GM21423 (cell line): ENCODE measurements around the gene NCK2.

ENCODE experiments used
- ATAC-seq: cut with Tn5 transposase; IDR thresholded peaks from one replicate; pipeline ENCODE4 v1.9.1; 2021; ENCODE audit warnings: mild to moderate bottlenecking, moderate library complexity; ENCODE audit not compliant: unreplicated experiment

The NCK2 gene

DNA sequence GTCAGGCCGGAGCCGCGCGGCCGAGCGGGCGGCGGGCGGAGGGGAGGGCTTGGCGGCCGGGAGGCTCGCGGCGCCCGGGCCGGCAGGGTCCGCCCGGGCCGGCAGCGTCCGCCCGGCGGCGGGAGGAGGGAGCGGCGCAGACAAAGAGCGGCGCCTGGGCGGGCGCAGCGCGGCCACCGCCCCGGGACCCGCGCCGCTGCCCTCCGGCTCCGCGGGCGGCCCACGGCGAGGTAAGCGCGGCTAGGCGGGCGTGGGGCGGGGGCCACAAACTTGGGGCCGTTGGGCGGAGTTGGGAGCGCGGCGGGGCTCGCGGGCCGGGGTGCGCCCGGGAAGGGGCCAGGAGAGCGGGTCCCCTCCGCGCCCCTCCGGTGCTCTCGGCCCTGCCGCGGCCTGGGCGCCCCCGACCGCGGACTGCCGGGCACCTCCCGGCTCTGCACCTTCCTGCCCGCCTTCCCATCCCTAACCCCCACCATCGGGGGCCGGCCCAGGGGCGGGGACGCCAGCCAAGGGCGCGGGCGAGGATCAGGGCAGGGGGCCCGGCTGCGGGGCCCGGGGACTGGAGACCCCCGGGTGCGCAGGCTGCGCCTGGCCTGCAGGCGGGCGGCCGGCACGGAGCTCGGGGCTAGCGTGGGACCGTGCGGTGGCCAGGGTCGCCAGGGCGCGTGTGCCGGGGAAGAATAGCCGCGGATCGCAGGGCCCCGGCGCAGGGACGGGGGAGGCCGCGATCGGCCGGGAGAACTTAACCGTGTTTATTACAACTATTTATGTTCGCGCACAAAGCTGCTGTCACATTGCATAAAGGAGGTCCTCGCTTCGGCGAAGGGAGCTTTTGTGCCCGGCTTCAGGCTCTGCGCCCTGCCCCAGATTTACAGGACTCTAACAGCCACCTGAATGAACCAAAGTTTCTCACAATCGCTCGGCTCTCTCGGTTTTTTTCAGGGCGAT, at the start of gene NCK2:
TSS of gene NCK2 (plus strand) at position 4 of the 945 bp plus-strand sequence. CDS start 110,152 bp downstream, outside the sequence.
- peak; percentile 9 for ATAC-seq

DNA sequence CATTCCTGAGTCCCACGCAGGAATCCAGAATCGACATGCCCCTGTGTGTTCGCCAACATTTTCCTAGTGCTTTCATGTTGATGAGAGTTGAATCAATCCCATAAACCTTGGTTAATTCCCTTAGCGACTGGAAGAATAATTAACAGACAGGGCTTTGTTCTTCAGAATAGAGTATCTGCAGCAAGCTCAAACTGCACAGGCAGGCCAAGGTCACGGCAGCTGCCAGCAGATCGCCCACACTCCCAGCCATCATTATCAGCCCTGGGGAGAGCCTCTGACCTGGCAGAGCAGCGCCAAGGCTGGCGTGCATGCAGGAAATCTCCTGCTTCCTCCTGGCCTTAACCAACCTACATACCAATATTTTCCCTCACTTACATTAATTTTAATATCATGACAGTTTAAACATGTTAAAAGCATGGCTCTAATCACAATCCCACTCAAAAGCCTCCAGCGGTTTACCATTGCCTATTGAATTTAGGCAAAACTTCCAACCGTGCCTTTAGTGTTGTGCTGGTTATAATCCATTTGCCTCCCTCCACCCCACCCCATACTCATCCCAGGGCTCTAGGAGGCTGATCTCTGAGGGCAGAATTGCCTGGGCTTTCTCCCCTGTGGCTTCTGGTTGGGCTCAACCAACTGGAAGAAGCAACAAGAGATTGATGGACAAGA, 46.8 kb upstream of the NCK2 start:
- ATAC-seq: no peak

DNA sequence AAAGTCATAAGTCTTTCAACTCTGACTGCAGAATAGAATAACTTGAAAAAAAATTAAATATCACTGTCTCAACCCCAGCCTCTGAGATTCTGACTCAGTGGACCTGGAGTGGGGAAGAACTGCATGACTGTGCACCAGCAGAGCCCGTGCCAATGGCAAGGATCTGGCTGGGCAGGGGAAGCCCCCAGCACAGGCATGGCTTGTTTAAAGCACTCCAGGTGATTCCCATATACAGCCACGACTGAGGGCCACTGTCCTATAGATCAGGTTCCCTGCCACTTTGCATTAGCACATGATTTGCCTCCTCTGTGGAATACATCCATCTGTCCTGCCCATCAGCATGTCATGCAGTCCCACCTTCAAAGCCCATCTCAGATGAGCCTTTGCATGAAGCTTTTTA, 45.9 kb upstream of the NCK2 start:
- ATAC-seq: no peak

DNA sequence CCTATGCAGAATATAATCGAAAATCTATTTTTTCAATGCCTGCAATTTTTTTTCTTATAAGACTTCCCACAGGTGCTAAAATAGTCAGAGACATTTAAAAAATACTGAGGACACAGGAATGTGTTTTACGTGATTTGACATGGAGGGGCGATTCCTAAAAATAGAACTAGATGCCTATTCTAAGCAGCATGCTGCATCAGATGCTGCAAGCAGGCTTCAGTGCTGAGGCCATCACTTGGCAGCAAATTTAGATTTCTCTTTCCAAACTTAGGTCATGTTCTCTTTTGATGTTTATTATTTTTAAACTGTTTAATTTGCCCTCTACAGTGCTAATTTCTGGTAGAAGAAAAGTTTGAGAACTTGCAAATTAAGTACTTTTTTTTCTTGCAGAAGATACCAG, 43.7 kb upstream of the NCK2 start:
- no peak for ATAC-seq

DNA sequence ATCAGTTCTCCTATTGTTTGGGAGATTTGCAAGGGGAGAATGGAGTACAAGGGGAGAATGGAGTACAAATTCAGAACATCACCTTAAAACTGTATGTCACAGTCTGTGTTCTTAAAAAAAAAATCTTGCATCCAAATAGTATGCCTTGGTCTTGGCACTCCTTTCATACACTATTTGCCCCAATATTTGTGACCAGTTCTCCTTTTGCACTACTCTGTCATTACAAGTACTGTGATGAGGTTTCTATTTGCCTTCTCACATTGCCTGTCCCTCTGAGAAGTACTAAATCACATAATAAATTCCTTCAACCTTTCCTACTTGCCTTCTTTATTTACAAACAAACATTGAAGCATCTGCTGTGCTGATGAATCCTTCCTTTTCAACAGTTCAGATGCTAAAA, 36.0 kb upstream of the NCK2 start:
- ATAC-seq: no peak

DNA sequence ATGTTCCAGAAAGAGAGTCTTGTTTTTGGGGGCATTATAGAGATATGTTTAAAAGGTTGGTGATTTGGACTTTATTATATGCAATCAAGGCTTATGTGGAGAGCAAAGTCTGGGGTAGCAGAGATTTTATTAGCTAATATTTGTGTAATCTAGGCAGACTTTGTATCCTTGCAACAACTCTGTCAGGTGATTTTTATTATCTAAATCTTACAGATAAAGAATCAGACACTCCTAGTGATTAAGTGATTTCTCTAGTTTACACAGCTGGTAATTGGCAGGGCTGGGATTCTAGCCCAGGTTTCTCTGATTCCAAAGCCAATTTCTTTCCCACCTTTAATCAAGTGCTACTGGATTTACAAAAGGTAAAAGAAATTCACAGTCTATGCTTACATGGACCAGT, 33.3 kb upstream of the NCK2 start:
- ATAC-seq: no peak

DNA sequence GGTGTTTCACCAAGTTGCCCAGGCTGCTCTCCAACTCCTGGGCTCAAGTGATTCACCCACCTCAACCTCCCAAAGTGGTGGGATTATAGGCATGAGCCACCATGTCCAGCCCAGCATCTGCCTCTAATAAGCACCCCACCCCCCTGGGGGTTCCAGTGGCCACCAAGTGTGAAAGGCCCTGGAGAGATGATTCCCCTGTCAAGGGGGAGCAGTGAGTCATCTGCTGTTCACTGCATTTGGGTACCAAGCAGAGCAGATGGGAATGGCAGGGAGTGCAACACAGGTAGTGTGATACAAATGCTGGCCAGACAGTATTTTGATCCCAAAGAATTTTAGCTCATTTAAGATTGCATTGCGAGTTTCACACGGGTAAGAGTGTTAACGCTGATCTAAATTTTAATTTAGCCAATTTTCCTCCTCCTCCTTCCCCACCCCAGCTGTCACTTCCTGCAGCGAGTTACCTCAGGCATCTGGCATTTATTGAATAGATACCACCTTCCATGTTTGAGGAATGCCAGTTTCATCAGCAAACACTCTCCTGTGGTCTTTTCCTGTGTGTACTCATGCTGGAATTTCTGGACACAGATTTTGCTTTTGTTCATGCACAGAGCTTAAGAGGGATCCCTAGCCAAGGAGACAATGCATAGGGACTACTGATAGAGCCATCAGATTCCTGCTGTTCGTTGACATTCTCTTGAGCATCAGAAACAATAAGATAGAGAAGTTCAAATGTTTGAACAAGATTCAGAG, 32.4 kb upstream of the NCK2 start:
- no peak for ATAC-seq

DNA sequence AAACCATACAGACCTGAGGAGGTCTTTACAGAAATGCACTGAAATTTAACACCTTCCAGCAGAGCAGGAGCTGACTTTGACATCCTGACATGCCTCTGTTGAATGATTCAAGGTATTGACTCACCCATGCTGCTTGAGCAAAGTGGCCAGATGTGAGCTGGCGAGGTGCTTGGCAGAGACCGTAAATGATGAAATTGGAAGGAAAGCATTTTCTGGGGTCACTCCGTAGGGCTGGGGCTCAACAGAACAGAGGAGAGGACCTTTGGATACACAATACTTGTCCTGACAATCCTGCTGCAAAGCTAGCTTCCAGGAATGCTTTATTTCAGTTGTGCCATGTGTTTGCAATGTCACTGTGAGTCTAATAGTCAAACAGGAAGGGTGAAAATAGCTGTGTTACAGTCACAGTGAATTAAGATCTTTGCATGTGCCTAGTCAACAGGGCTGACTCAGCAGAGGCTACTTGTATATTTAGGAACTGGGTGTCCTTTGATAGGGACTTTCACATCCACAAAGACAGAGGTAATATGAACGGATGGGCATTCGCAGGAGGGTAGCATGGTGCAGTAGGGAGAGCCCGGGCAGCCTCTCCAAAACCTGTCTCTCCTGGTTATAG, 31.6 kb upstream of the NCK2 start:
- no peak for ATAC-seq

DNA sequence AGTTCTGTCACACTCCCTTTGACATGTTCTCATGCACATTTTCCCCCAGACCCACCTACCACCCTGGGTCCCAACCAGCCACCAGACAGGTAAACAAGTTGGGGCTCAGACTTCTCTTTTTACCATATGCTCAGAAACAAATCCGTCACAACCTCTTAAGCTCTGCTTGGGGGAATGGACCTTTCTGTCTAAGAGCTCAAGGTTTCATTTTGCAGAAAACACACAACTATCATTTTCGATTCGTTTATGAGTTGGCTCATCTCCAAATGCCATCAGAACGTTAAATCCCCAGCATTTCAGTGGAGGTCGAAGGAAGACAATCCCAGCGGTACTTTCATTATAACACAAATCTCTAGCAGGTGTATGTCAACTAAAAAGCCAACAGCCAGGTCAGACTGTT, 30.6 kb upstream of the NCK2 start:
- ATAC-seq: no peak

DNA sequence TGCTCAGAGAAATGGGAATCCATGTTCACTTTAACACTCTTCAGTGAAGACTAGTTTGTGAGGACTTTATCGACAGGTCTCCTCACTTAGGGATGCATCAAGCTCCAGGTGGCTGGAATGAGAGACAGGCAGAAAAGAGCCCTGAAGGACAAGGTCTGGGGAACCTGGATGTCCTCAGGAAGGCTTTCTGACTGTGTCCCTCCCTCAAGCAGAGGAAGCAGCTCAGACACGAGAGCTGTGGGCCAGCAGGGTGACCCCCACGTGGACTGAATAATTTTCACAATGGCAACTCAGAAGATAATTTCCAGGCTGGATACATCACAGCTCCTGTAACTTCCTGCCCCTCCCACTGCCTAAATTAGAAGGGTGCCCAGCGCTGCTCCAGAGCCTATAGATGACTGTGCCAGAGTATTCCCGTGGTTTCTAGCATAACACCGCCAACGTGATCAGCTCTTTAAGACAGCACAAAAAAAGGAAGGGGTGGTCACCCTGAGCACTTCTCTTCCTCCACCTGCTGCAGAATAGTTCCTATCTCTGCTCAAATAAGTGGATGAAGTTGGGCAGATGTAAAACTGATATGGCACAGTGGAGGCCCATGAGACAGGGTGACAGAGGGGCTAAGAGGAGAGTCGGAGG, 25.7 kb upstream of the NCK2 start:
- no peak for ATAC-seq

DNA sequence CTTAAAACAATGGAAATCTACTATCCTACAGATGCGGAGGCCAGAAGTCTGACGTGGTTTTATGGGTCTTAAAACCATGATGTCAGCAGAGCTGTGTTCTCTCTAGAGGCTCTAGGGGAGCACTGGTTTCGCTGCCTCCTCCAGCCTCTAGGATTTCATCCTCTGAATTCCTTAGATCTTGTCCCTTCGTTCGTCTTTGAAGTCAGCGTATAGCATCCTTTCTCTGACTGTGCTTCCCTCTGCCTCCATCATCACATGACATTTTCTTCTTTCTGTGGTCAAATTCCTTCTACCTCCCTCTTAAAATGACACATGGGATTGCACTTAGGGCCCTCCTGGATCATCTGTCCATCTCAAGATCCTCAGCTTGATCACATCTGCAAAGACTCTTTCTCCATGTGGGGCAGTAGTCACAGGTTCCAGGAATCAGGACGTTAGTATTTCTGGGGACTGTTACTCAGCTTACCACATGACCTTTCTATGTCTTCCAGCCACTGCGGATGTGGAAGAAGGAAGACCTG, 22.7 kb upstream of the NCK2 start:
- ATAC-seq: no peak

DNA sequence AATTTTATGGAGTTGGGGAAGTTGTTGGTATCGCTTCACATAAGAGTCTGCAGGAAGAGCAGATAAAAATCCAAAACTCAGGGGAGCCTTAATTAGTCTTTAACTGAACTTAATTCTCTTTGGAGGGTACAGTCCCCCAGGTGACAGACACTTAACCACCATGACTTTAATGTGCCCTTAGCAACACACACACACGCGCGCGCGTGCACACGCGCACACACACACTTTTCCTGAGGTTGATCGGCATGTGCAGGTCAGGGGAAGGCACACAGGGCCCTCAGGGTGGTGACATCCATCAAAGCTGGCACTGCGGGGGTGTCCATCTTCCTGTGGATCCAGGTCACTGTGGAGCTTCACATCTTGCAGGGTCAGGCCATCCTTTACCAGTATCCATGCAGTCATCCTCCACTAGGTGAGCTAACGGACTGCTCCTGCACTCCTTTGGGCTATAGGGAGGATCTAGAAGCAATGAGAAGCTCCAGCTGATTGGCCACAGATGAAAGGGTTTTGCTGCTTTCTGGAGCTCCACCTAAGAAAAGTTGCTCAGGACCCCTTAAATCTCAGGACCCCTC, 21.9 kb upstream of the NCK2 start:
- ATAC-seq: no peak

DNA sequence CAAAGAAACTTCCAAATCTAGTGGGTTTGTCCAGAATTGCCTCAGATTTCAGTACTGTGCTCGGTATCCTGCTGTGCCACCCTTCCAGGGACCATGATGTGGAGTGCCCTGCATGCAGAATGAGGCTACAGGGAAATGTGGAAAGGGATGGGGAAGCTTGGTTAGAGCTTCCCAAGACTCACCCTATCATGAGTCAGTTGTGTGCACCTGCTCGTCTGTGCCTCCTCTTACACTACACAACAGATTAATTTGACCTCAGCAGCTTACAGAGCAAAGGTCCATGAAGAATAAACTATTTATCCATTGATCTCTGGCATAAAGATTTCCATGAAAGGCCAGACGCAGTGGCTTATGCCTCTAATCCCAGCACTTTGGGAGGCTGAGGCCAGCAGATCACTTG, 21.3 kb upstream of the NCK2 start:
- ATAC-seq: no peak

DNA sequence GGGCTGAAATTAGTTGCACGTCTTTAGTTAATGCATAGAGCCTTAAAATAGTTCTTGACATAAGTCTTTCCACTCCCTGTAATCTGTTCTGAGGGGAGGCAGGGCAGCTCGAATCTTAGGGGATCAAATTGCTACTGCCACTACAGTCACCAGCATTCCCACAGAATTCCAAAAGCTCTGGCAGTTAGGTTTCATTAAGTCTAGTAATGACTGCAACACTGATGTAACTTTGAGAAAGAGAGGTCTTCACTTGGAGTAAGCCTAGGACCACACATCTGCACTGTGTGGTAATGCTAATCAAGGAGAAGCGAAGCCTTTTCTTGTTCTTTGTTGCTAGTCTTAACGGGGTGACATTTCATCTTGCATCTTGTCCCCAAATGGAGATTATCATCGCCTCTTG, 19.3 kb upstream of the NCK2 start:
- ATAC-seq: no peak

DNA sequence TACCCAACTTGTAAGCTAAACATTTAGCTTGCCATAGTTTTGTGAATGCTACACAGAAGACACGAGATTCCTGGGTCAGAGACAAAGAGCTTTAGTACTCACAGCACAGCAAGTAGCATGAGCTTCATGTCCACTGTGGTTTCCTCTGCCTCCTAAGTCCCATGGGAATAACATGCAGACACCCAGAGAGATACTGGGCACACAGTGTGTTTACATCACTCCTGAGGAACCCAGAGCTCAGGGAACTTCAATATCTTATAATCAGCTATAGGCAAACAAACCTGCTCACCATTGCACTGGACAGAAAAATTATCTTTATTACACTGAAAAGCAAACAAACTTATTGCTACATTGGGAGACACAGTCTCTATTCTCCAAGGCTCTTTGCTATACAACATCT, 14.5 kb upstream of the NCK2 start:
- ATAC-seq: no peak

DNA sequence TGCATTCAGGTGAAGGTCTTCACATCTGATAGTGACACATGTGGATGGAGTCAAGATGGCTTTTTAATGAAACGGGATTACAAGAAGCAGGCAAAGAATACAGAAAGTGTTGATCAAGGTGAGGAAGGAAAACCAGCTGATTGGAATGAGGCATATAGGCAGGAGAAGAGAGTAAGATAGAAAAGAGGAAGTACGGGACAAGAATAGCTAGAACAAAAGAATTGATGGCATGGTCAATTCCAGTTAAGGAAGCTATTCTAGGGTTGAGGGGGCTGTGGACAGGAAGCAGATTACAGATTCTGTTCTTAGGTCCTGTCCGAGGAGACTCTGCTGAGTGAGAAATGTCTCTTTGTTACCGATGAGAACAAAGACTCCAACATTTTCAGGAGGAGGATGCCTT, 13.2 kb upstream of the NCK2 start:
- no peak for ATAC-seq

DNA sequence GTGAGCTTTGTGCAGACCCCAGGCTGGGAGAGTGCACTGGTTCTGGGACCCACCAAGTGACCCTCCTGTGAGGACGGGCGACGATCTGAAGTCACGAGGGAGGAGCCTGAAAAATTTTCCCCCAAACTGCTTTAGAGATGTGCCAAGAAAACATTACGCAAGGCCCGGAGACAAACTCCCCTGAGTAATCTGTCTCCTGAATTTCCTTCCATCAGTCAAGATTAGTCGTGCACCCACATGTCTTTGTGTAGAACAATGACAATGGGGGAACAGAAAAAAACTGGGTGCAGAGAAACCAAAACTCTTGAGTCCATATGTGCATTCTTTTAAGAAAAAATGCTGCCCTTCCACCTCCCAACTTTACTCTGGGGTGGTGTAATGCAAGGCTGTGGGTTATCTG, 12.6 kb upstream of the NCK2 start:
- ATAC-seq: no peak

DNA sequence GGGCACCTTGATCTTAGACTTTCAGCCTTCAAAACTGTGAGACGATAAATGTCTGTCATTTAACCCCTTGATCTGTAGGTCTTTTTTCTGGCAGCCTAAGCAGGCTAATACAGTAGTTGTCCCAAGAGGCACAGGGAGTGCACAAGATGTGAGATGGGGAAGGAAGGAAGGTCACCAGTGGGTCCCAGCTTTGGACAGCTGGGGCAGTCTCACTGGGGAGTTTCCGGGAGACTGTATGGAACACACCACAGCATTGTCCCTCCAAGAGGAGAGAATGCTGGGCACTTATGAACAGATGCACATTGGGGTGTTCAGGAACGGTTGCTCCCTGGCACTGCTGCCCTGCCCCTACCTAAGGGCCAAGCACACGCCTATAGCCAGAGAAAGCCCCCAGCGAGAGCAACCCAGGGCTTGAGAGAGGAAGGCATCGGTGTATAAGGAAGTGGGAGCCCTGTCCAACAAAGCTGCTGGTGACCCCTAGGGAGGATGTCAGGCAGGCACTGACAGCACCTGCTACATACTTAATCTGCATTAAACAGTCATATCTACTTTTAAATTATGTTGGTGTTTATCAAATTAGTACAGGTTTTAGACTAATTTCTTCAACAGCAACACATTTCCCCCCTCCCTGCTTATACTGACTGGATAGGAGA, 11.6 kb upstream of the NCK2 start:
- peak; percentile 46 for ATAC-seq

DNA sequence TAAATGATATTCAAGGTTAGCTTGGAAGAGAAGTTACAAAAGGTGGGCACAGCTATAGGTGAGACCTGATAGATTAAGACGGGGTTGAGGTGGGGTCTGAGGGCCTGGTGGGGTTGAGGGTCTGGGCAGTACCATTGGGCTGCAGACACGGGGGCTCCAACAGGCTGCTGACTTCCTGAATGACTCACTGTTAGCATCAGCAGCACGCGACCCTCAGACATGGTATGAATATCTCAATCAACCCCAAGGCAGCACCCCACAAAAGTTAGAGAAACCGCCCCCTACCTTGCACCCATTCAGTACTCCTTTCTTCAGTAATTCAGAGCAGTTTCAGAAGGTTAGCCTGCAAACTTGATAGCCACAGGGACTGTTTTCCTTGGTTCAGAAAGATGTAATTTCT, 10.8 kb upstream of the NCK2 start:
- no peak for ATAC-seq
